ENCODE measurements around the gene SPP2.

Gene SPP2

DNA sequence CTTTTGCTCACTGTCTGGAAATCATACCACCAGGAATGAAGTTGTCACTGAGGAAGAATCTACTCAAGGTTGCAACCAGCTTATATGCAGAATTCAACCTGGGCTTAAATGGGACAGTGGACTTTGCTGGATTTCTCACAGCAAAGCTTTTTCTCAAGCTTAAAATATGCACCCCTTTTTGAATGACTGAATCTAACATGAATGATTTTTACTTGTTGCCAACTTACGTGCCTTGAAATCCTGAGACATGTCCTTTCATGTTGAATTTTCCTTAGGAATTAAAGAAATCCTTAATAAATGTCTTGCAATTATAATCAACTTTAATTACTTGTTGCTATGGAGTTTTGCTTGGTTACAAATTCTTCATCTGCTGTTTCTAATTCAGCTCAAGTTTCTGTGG, 57.4 kb downstream of the SPP2 start:
- in situ Hi-C loops (cut with HindIII; ENCODE audit: low pct_ligation_motif_present, low sequenced_read_pairs): no loop called here
- Histone ChIP-seq H3K36me3 (replicated peaks) (no peaks in the 10 kb centered on the region), H3K27me3 (replicated peaks) (no peaks in the 10 kb centered on the region), H3K27ac (no peak overlapping the region), H3K4me3 (ENCODE audit: low read depth, low read length) (no peak overlapping the region)
- DNase-seq: no peak
- TF ChIP-seq, protein P1, sequence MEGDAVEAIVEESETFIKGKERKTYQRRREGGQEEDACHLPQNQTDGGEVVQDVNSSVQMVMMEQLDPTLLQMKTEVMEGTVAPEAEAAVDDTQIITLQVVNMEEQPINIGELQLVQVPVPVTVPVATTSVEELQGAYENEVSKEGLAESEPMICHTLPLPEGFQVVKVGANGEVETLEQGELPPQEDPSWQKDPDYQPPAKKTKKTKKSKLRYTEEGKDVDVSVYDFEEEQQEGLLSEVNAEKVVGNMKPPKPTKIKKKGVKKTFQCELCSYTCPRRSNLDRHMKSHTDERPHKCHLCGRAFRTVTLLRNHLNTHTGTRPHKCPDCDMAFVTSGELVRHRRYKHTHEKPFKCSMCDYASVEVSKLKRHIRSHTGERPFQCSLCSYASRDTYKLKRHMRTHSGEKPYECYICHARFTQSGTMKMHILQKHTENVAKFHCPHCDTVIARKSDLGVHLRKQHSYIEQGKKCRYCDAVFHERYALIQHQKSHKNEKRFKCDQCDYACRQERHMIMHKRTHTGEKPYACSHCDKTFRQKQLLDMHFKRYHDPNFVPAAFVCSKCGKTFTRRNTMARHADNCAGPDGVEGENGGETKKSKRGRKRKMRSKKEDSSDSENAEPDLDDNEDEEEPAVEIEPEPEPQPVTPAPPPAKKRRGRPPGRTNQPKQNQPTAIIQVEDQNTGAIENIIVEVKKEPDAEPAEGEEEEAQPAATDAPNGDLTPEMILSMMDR (IDR thresholded peaks at IDR 0.05; ENCODE audit: low read depth, low read length, missing control alignments): no peak

DNA sequence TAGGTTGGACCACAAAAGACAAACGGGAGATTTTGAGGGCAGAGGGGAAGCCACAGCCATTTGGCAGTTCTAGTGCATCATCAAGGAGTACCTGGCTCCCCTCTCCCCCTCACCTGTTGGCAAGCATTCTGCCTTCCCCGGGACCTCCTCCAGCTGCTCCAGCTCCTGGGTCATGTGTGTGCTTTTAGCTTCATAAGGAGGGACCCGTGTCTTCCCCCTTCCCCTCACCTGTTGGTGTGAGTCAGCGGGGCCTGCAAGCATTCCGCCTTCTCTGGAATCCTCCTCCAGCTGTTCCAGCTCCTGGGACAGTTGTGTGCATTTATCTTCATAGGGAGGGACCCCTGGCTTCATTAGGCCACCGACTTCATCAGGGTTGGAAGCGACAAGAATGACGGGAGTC, 58.8 kb downstream of the SPP2 start:
- Histone ChIP-seq H3K4me3 (ENCODE audit: low read depth, low read length) (no peak overlapping the region), H3K27ac (no peak overlapping the region), H3K36me3 (replicated peaks) (no peaks in the 10 kb centered on the region), H3K27me3 (replicated peaks) (no peaks in the 10 kb centered on the region)
- in situ Hi-C loops (cut with HindIII; ENCODE audit: low pct_ligation_motif_present, low sequenced_read_pairs): no loop called here
- DNase-seq: no peak
- TF ChIP-seq, protein P1 (IDR thresholded peaks at IDR 0.05; ENCODE audit: low read depth, low read length, missing control alignments): no peak

DNA sequence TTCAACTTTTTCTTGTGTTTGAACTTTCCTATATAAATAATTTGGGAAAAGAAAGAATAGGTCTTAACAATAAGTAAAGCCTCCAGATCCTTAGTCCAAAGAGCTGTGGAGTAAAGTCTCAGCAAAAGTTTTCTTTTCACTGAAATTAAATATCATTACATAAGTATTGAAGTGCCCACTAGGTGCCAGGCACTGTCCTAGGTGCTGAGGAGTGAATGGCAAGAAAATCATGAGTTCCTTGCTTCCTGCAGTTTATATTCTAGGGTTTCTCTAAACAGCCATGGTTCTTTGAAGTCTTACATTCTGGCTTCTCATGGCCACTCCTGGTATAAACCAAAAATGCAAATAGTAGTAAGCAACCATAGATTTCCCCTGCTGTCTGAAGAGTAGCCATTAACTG, 59.7 kb downstream of the SPP2 start:
- H3K27ac ChIP-seq: no peak overlapping the region

DNA sequence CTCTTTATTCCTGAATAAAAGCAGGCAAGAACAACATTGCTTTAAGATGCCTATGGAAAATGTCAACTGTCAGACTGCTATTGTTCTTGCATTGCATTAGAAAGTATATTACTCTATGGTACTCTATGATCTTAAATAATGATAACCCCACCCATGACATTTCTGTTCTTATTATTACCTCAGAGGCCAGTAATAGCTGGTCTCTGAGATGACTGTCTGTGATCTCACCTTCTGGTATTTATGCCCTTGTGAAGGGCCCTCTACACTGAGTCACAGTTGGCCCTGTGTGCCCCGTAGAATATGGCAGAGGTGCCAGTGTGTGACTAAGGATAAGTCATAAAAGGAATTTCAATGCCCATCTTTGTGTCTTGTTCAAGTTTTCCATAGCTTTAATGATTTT, 61.0 kb downstream of the SPP2 start:
- in situ Hi-C loops (cut with HindIII; ENCODE audit: low pct_ligation_motif_present, low sequenced_read_pairs): no loop called here
- no peak overlapping the region for H3K27ac ChIP-seq
- TF ChIP-seq, protein P1 (IDR thresholded peaks at IDR 0.05; ENCODE audit: low read depth, low read length, missing control alignments): no peak
- H3K36me3 ChIP-seq (replicated peaks): no peaks in the 10 kb centered on the region
- no peak for DNase-seq
- no peaks in the 10 kb centered on the region for H3K27me3 ChIP-seq (replicated peaks)
- H3K4me3 ChIP-seq (ENCODE audit: low read depth, low read length): no peak overlapping the region

More for the DNA sequence above, 59.7 kb downstream of the SPP2 start:
- Histone ChIP-seq H3K4me3 (ENCODE audit: low read depth, low read length) (no peak overlapping the region), H3K36me3 (replicated peaks) (no peaks in the 10 kb centered on the region), H3K27me3 (replicated peaks) (no peaks in the 10 kb centered on the region)
- in situ Hi-C loops (cut with HindIII; ENCODE audit: low pct_ligation_motif_present, low sequenced_read_pairs): no loop called here
- TF ChIP-seq, protein P1 (IDR thresholded peaks at IDR 0.05; ENCODE audit: low read depth, low read length, missing control alignments): no peak
- DNase-seq: no peak

DNA sequence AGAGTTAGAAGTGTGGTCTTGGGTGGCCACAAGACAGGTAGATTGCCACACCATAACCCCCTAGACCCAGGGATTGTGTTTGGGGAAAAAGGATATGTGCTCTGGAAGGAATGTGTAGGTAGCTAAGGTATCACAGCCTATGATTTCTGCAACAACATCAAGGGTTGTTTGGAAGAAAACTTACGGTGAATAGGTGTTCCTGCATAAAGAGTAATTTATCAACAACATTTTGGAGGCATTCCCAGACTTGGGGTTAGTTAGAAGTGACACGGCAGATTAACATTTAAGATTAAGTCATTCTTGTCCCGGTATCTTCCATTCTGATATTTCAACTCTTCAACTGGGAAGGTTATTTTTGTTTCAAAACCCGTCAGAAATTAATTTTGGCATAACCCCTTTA, 65.5 kb downstream of the SPP2 start:
- H3K27ac ChIP-seq: no peak overlapping the region
- H3K27me3 ChIP-seq (replicated peaks): no peaks in the 10 kb centered on the region
- TF ChIP-seq, protein P1 (IDR thresholded peaks at IDR 0.05; ENCODE audit: low read depth, low read length, missing control alignments): no peak
- DNase-seq: no peak
- no peaks in the 10 kb centered on the region for H3K36me3 ChIP-seq (replicated peaks)
- H3K4me3 ChIP-seq (ENCODE audit: low read depth, low read length): no peak overlapping the region
- in situ Hi-C loops (cut with HindIII; ENCODE audit: low pct_ligation_motif_present, low sequenced_read_pairs): no loop called here

DNA sequence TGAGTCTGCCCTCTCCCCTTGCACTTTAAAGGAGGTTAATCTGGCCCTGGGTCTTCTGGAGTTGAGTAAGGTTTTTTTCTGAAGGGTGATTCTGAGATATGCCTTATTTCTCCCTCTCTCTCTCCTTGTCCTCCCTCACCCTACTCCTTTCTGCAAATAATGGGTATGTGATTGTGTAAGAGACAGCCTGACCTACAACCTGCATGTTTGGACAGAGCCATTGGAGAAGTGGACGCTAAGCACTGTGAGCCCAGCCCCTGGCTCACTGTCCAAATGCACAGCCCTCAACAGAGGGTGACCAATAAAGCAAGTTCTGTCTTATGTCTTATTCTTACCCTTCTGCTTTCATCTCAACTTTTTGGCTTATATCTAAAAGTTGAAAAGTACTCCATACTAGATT, 71.5 kb downstream of the SPP2 start:
- in situ Hi-C loops (cut with HindIII; ENCODE audit: low pct_ligation_motif_present, low sequenced_read_pairs): no loop called here
- TF ChIP-seq, protein P1 (IDR thresholded peaks at IDR 0.05; ENCODE audit: low read depth, low read length, missing control alignments): no peak
- DNase-seq: no peak
- Histone ChIP-seq H3K27me3 (replicated peaks) (no peaks in the 10 kb centered on the region), H3K4me3 (ENCODE audit: low read depth, low read length) (no peak overlapping the region), H3K27ac (no peak overlapping the region), H3K36me3 (replicated peaks) (no peaks in the 10 kb centered on the region)
